NT2/D1 (cell line): ENCODE results near the gene CFAP54.

Experiments used
- SUZ12 ChIP-seq: IDR thresholded peaks from 2 replicates; pipeline ENCODE4 v1.6.1; 2011; ENCODE audit not compliant: insufficient read length, insufficient read depth; ENCODE audit errors: extremely low read depth
- YY1 ChIP-seq: IDR thresholded peaks from 2 replicates; pipeline ENCODE4 v1.6.1; 2011; ENCODE audit not compliant: insufficient read length, insufficient read depth
- ZNF274 ChIP-seq: IDR thresholded peaks from 2 replicates; pipeline ENCODE4 v1.6.1; 2011; ENCODE audit warnings: mild to moderate bottlenecking, low read depth, low read length

DNA sequence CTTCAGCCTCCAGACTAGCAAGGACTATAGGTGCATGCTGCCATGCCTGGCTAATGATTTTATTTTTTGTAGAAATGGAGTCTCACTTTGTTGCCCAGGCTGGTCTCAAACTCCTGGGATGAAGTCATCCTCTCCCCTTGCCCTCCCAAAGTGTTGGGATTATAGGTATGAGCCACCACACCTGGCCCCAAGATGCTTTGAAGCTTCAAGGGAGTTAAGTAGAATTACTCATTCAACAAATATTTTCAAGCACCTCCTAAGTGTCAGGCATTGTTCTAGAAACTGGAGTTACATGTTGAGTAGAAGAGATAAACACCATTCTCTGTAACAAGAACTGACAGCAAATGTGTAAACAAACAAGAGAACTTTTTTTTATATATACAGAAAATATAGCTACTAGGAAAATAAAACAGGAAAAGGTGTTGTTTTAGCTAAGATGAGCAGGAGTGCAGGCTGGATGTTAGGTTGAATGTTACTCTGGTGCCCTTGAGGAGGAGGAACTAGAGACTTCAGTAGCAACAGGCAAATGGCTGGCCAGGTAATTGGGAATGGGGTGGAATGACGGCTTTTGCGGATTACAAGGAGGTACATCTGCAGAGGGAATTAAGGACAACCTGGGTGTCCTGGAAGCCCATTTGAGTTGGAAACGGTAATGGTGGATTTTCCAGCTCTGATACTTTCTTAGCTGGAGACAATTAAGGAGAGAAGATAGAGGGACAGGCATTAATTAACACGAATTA lies 32.0 kb upstream of the CFAP54 start:
- TF ChIP-seq ZNF274 (no peak), YY1 (no peak), SUZ12 (no peak)
